Heart right ventricle (tissue), 16 donors: Measurements from ENCODE around the gene PHYKPL. TPM values are rescaled to one million over a fixed set of nuclear protein-coding genes. Genes with fewer than 3 reads are reported as not detected.

Experiments used
- ATAC-seq, 8 donors: fragments of 200-7000 bp; cut with Tn5 transposase; one replicate each; pipeline ENCODE4 v1.9.1; 2020; ENCODE audit warnings: mild to moderate bottlenecking in 8 of 8, moderate library complexity in 8 of 8, moderate number of reproducible peaks in 1 of 8
- DNase-seq, 2 donors: peaks; one replicate each; pipeline ENCODE4 v3.0.0-alpha.2; 2020
- H3K27ac ChIP-seq, 10 donors: fragments of 200-600 bp; sonication (generic) in 2 of 10; one replicate each; pipeline versions ENCODE4 v1.5.0 to v1.8.0; 2020 to 2022; ENCODE audit warnings: mild to moderate bottlenecking in 3 of 10
- H3K27me3 ChIP-seq, 7 donors: fragments of 200-600 bp; one replicate each; pipeline ENCODE4 v1.8.0; 2021 to 2022; ENCODE audit warnings: mild to moderate bottlenecking in 2 of 7
- H3K36me3 ChIP-seq, 9 donors: fragments of 200-600 bp; sonication (generic) in 1 of 9; one replicate each; pipeline versions ENCODE4 v1.5.0 to v1.8.0; 2020 to 2022; ENCODE audit warnings: mild to moderate bottlenecking in 2 of 9
- H3K4me1 ChIP-seq, 9 donors: fragments of 200-600 bp; sonication (generic) in 1 of 9; one replicate each; pipeline versions ENCODE4 v1.5.0 to v1.8.0; 2020 to 2022; ENCODE audit warnings: mild to moderate bottlenecking in 4 of 9
- H3K4me3 ChIP-seq, 10 donors: fragments of 200-600 bp; sonication (generic) in 2 of 10; one replicate each; pipeline versions ENCODE4 v1.5.0 to v1.8.0; 2020 to 2022; ENCODE audit warnings: mild to moderate bottlenecking in 7 of 10, moderate library complexity in 2 of 10
- H3K9me3 ChIP-seq, 11 donors: fragments of 200-600 bp in 10 of 11; sonication (generic) in 2 of 11; one replicate each; pipeline versions ENCODE4 v1.5.0 to v1.8.0; 2013 to 2022; ENCODE audit warnings: mild to moderate bottlenecking in 2 of 11, control low read depth in 1 of 11, moderate library complexity in 1 of 11
- WGBS, 2 donors: extraction: QIAGEN DNeasy Blood & Tissue Kit; methylation state at CpG; one replicate each; pipeline ENCODE4 v1.1.7; 2013; ENCODE audit warnings: inconsistent platforms in 1 of 2; 5-methylcytosine and 5-hydroxymethylcytosine counted together
- intact Hi-C, 10 donors: fragments of 100-400 bp; cut with DNase I; formaldehyde crosslinking; loops; one replicate each; pipeline versions ENCODE4 v1.11.1 to v1.14.2; 2022
- polyA plus RNA-seq, 2 donors: library from polyadenylated mRNA; stranded (reverse); fragments of 200-250 nt; gene quantifications; one replicate each; pipeline ENCODE4 v1.2.3, GENCODE V29; 2013
- total RNA-seq, 10 donors: library from RNA; stranded (reverse); fragmentation: NEBNext Ultra II Directional in 3 of 10; extraction: Animal tissue kit (Norgen Biotek cat#: 25700) in 3 of 10; gene quantifications; one replicate each; pipeline versions ENCODE4 v1.2.1 to v1.2.4, GENCODE V29; 2021 to 2023
- TF ChIP-seq, protein P1 (sequence below), 9 donors: fragments of 200-600 bp; sonication (generic) in 2 of 9; IDR thresholded peaks; one replicate each; pipeline versions ENCODE4 v1.5.0 to v1.8.0; 2021 to 2022; ENCODE audit warnings: antibody characterized with exemption in 9 of 9, mild to moderate bottlenecking in 5 of 9, moderate library complexity in 1 of 9
- donor health status: Arrhythmogenic right ventricular cardiomyopathy.
- donor health status: ischemic (EF 13 %, LVEDD 7.1; RV severe dilation, severe dysfunction).
- donor health status: healthy with polysubstance abuse.
- donor health status: DM: no; HTN: yes; CAD: no.
- donor health status: DM: no; HTN: no; CAD: no.
- donor health status: ischemic (EF 25% LVEDD 6.9; RV normal size, moderate dysfunction).
- donor health status: ischemic (EF 25% LVEDD 5.7; RV mildly dilated, moderate dysfunction).
- donor health status: healthy.
- donor health status: DM: yes; HTN: yes; CAD: no.
- donor health status: Ischemic cardiomyopathy.
- donor health status: ischemic (EF 35%, LVEDD 5.7; RV mildly dilated, moderate dysfunction).
- donor health status: nonischemic (EF 11% LVEDD 7.7; RV severe dilation, severe dysfunction).
- donor health status: DM: yes; HTN: yes; CAD: no.
- donor health status: PGD.
- donor health status: ischemic (EF 29% LVEDD 5.4; RV normal size, mild dysfunction).
- donor health status: nonischemic (EF 23%, LVEDD 6.1; RV moderate dilation, normal function).

Gene PHYKPL
- total and polyA plus RNA-seq, 12 donors = 24.8 to 59.8 (median 37.3) TPM

DNA sequence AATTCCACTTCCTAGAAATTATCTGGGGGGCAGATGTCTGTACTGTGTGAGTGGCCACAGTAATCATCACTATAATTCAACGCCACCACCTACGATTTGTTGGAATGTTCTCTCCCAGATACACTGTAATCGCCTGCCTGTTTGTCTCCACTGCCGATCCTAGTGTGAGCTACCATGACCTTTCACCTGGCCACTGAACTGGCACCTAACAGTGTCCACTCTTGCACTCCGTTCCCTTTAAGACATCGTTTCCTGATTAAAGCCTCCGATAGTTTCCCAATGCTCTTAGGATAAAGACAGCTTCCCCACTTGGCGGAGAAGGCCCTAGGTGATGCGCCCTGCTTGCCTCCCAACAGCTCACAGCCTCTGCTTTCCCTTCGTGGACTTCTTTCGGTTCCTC, 4.0 kb downstream of the PHYKPL start:
- Histone ChIP-seq H3K4me3 (no peak overlapping the region), H3K27ac (no peak overlapping the region), H3K27me3 (no peaks in the 10 kb centered on the region), H3K4me1 (peaks cover 17 to 35% (median 25%) of the 10 kb centered on the region in 9 donors), H3K36me3 (peaks cover 0 to 78% (median 9%) of the 10 kb centered on the region in 9 donors), H3K9me3 (no peaks in the 10 kb centered on the region)
- TF ChIP-seq, protein P1, sequence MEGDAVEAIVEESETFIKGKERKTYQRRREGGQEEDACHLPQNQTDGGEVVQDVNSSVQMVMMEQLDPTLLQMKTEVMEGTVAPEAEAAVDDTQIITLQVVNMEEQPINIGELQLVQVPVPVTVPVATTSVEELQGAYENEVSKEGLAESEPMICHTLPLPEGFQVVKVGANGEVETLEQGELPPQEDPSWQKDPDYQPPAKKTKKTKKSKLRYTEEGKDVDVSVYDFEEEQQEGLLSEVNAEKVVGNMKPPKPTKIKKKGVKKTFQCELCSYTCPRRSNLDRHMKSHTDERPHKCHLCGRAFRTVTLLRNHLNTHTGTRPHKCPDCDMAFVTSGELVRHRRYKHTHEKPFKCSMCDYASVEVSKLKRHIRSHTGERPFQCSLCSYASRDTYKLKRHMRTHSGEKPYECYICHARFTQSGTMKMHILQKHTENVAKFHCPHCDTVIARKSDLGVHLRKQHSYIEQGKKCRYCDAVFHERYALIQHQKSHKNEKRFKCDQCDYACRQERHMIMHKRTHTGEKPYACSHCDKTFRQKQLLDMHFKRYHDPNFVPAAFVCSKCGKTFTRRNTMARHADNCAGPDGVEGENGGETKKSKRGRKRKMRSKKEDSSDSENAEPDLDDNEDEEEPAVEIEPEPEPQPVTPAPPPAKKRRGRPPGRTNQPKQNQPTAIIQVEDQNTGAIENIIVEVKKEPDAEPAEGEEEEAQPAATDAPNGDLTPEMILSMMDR (IDR thresholded peaks at IDR 0.05) = no peak
- intact Hi-C loops = no loop called here
- ATAC-seq (no peak), DNase-seq (no peak)
- WGBS, 2 donors = 92 to 94% methylated on average over 11 of the region's 11 CpGs

GRCh38 chr5:178227929-178228328, 4.7 kb downstream of the PHYKPL start:
- no peak overlapping the region for H3K4me3 ChIP-seq
- H3K27ac ChIP-seq = no peak overlapping the region
- DNase-seq = no peak
- intact Hi-C loops = no loop called here
- WGBS, 2 donors = 84 to 85% methylated on average over 3 of the region's 3 CpGs
- H3K9me3 ChIP-seq = no peaks in the 10 kb centered on the region
- TF ChIP-seq, protein P1 (IDR thresholded peaks at IDR 0.05) = no peak
- ATAC-seq = no peak
- no peaks in the 10 kb centered on the region for H3K27me3 ChIP-seq
- peaks cover 0 to 83% (median 9%) of the 10 kb centered on the region in 9 donors for H3K36me3 ChIP-seq
- H3K4me1 ChIP-seq = peaks cover 17 to 32% (median 21%) of the 10 kb centered on the region in 9 donors

- TF ChIP-seq, protein P1 (IDR thresholded peaks at IDR 0.05) = no peak
- DNase-seq (no peak), ATAC-seq (no peak)
- no peaks in the 10 kb centered on the region for H3K27me3 ChIP-seq
- no peak overlapping the region for H3K4me3 ChIP-seq
- no peak overlapping the region for H3K27ac ChIP-seq
- peaks cover 14 to 28% (median 18%) of the 10 kb centered on the region in 9 donors for H3K4me1 ChIP-seq
- 98% methylated on average over 4 of the region's 4 CpGs for WGBS, 2 donors
- intact Hi-C loops = no loop called here
- H3K9me3 ChIP-seq = no peaks in the 10 kb centered on the region
- H3K36me3 ChIP-seq = peaks cover 0 to 91% (median 11%) of the 10 kb centered on the region in 9 donors
These were observed 5.4 kb downstream of the PHYKPL start for GRCh38 chr5:178227138-178227659.

DNA sequence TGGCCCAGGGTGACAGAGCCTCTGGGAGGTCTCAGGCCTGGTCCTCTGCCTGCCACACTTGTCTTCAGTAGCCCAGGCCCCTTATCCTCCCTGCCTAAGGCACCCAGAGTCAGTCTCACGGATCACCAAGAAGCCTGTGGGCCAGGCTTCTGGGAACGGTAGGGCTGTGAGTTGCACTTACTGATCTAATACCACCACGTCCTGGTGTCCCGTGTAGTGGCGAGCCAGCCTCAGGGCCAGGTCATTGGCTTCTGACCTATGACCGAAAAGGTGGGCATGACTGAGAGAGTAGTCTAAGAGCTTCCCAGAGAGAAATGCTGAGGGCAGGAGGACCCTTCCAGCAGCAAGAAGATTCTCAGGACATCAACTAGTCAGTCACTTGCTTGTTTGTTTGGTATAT, 7.4 kb downstream of the PHYKPL start:
- no peak overlapping the region for H3K27ac ChIP-seq
- 92% methylated on average over 6 of the region's 6 CpGs for WGBS, 2 donors
- intact Hi-C loops = no loop called here
- TF ChIP-seq, protein P1 (IDR thresholded peaks at IDR 0.05) = no peak
- DNase-seq (no peak), ATAC-seq (no peak)
- H3K4me1 ChIP-seq = peaks cover 0 to 21% (median 4%) of the 10 kb centered on the region in 9 donors
- peaks cover 0 to 99% (median 17%) of the 10 kb centered on the region in 9 donors for H3K36me3 ChIP-seq
- no peaks in the 10 kb centered on the region for H3K9me3 ChIP-seq
- H3K27me3 ChIP-seq = no peaks in the 10 kb centered on the region
- no peak overlapping the region for H3K4me3 ChIP-seq
